HG02840 (cell line): Measurements from ENCODE around the gene ZNF217.
"Not testable (repeated sequence)": the region's sequence is repeated elsewhere in the genome, so short reads cannot be mapped to it uniquely, and the experiment has no call there.

Source experiments
- ATAC-seq: cut with Tn5 transposase; IDR thresholded peaks from one replicate; pipeline ENCODE4 v1.9.1; 2021; ENCODE audit warnings: mild to moderate bottlenecking, moderate library complexity, moderate number of reproducible peaks; ENCODE audit not compliant: unreplicated experiment, low FRiP score

ZNF217 gene

DNA sequence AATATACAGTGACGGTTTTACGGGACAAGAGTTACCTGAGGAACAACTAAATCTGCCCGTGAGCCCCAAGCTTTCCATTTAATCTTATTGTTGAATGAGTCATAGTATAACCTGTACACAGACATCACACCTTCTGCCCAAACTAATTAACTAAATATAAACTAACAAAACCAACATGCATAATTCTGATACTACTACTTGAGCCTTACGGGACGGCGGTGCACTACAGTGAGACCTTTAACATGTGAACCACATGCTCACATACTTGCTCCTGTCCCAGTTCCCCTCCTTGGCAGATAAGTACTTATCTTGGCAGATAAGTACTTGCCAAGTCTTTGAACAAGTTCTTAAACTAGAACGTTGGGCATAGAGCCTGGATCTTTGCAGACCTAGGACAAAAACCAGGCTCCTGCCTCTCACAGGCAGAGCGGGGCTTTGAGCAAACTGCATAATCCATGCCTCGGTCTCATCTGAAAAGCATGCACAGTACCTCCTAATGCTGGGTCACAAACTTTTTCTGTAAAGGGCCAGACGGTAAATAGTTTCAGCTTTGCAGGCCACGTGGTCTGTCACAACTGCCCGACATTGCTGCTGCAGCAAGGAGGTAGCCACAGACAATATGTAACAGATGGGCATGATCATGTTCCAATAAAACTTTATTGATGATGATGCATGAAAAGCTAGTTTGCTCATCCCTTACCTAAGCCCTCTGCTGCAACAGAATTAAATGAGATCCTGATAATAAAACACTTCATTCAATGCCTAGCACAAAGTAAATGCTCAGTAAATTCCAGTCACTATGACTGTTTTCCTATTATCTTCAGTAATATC lies 23.0 kb downstream of the ZNF217 start:
- no peak for ATAC-seq

DNA sequence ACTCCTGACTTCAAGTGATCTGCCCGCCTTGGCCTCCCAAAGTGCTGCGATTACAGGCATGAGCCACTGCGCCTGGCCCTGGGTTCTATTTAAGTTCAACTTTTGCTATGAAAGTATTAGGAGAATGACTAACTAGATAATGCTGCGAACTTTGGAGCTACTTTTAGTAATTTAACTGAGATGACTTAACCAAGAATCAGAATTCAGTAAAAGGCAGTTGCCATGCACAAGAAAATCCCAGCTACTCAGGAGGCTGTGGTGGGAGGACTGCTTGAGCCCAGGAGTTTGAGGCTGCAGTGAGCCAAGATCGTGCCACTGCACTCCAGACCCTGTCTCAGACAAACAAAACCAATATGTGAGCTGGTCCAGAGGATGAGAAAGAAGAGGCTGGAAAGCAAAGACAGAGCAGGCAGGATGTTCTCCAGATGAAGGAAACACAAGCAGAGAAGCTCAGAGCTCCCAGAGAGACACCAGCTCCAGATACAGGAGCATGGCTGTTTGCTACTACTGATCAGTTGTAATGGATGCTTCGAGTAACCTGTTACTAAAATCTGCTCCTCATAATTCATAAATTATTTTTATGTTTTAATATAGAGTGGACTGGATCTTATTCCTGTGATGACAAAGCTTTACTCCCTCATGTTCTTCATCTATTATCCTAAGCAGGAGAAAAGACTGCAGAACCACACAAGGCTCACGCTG lies 23.9 kb downstream of the ZNF217 start:
- ATAC-seq: no peak

DNA sequence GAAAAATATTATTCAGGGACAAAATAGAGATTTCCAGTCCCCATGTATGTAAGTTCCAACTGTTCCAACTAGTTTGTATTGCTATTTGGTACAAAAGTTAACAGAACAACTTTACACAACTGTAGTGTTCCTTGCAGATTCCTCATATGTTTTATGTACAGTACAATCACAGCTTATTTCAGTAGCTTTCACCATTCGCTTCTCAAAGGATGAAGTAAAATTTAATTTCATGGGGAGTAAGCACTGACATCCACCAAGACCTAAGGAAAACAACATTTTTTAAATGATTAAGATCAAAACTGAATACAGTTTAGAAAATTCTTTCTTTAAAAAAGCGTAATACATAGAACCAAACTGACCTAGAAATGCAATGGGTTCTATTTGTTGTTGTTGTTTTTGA lies 24.6 kb downstream of the ZNF217 start:
- no peak for ATAC-seq

DNA sequence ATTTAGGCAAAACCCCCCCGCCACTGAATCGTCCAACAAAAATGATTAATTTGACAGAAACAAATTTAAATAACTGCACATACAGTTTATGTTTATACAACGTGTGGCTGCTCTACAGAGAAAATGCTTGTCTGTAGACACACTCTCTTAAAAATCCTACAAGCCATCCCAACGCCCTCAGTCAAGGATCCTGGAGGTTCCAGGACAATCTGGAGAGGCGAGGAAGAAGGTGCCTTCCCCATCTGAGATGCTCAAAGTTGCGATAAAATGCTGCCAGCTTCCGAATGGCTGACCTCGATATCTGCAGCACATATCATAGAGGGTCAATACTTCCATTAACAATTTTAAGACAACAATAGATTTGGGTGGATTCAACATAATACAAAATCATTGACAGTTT lies 25.3 kb downstream of the ZNF217 start:
- ATAC-seq: no peak

DNA sequence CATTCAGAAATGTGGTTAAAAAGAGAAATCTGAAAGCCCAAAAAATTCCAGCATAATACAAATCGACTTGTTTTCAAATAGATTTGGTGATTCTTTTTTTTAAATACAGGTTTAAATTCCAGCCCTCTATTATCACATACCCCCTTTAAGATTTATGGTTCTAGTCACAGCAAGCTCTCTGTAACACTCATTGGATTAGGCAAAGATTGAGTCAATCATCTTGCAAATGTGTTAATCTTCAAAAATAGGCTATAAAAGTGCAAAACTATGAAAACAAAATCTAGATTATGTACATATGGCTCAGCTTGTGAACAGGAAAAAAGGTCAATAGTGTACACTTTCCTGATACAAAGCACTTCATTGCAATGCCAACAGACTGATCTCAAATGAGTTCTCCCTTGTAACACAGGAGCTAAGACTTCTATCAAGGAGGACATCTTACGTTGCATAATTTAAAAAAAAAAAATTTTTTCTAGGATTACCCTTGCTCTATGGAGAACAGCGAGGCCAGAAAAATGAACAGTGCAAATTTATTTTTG lies 26.2 kb downstream of the ZNF217 start:
- ATAC-seq: no peak

DNA sequence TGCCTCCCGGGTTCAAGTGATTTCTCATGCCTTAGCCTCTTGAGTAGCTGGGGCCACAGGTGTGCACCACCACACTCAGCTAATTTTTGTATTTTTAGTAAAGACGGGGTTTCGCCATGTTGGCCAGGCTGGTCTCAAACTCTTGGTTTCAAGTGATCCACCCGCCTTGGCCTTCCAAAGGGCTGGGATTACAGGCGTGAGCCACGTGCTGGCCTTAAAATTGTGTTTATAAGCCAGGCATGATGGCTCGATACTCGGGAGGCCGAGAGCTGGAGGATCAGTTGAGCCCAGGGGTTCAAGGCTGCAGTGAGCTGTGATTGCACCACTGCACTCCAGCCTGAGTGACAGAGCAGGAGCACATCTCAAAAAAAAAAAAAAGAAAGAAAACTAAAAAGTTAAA lies 27.0 kb downstream of the ZNF217 start:
- ATAC-seq: not testable (repeated sequence)

DNA sequence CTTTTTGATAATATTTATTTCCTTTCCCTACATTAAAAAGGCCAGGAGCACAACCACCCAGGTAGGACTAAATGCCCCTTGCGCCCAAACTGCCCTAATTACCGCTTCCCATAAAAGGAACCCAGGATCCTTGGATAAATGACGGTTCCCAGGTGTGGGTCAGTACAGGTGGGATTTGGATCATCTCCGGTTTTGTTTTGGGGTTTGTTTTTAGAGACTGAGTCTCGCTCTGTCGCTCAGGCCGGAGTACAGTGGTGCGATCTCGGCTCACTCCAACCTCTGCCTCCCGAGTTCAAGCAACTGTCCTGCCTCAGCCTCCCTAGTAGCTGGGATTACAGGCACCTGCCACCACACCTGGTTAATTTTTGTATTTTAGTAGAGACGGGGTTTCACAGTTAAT lies 28.4 kb downstream of the ZNF217 start:
- no peak for ATAC-seq

DNA sequence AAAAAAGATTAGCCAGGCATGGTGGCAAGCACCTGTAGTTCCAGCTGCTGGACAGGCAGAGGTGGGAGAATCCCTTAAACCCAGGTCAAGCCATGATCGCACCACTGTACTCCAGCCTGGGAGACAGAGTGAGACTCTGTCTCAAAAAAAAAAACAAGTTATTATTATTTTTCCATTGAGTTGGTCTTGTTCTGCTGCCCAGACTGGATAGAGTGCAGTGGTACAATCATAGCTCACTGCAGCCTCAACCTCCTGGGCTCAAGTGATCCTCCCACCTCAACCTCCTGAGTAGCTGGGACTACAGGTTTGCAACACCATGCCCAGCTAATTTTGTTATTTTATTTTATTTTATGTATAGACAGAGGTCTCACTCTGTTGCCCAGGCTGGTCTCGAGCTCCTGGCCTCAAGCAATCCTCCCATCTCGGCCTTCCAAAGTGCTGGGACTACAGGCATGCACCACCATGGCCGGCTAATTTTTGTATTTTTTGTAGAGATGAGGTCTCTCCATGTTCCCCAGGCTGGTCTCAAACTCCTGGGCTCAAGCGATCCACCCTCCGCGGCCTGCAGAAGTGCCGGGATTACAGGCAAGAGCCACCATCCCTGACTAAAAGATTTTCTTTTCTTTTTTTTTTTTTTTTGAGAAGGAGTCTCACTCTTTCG lies 31.4 kb downstream of the ZNF217 start:
- ATAC-seq: not testable (repeated sequence)

DNA sequence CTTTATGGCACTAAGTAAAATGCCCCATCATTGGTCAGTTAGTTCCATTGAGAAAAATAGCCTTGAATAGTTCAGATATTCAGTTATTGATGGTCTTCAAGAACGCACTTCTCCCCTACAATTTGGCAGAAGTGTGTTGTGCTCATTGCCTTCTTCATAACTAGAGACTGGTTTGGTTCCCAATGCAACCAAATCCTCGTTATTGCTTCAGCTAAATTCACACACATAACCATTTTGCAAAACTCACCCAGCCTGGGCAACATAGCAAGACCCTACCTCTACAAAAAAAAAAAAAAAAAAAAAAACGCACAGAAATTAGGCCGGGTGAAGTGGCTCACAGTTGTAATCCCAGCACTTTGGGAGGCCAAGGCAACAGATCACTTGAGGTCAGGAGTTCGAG lies 32.1 kb downstream of the ZNF217 start:
- ATAC-seq: no peak

DNA sequence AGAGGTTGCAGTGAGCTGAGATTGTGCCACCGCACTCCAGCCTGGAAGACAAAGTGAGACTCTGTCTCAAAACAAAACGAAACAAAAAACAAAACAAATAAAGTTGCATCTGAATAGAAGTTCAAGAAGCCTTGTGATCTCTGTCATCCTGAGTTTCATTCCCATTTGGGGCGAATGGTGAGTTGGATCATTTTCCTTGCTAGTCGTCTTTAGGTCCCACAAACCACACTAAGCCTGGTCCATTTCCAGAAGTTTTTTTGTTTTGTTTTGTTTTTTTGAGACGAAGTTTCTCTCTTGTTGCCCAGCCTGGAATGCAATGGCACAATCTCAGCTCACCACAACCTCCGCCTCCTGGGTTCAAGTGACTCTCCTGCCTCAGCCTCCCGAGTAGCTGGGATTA lies 33.8 kb downstream of the ZNF217 start:
- no peak for ATAC-seq

DNA sequence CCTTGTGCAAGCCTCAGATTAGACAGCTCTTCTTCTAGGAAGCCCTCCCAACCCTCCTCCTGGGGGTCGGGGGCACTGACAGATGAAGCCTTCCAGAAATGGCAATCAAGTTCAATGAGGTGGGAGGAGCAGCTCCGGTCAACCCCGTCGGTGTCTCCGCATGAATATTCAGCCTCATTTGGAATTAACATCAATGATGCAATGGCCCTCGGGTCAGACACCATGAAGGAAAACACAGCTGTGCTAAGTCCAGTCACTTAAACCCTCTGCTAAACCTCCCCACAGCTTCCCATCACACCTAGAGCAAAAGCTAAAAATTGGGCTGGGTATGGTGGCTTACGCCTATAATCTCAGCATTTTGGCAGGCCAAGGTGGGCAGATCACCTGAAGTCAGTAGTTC lies 36.5 kb downstream of the ZNF217 start:
- no peak for ATAC-seq

DNA sequence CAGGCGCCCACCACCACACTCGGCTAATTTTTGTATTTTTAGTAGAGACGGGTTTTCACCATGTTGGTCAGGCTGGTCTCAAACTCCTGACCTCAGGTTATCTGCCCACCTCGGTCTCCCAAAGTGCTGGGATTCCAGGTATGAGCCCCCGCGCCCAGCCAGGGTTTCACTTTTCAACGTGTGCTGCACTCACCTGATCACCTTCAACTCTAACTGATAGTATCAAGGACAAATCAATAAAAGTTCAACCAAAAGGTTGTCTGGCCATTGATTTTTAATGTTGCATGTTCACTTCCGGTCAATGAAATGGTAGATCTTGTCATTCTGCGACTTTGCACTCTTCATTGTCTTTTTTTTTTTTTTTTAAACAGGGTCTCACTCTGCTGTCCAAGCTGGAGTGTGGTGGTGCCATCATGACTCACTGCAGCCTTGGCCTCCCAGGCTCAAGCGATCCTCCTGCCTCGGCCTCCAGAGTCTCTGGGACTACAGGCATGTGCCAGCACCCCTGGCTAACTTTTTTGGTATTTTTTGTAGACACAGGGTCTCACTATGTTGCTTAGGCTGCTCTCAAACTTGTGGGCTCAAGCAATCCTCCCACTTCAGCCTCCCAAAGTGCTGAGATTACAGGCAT lies 37.3 kb downstream of the ZNF217 start:
- ATAC-seq: no peak

DNA sequence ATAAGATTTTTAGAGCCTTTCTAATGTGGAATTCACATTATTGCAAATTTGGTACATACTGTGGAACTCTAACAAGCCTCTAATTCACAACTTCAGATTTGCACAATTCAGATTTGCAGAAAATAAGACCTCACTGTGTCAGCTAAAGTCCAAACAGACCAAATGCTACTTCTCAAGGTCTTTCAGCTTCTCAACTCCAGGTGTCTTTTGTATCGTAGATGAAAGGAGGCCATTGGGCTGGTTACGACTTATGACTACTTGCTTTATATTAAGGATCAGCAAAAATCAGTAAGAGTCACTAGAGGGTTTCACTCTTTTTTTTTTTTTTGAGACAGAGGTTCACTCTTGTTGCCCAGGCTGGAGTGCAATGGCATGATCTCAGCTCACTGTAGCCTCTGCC lies 37.8 kb downstream of the ZNF217 start:
- ATAC-seq: no peak

DNA sequence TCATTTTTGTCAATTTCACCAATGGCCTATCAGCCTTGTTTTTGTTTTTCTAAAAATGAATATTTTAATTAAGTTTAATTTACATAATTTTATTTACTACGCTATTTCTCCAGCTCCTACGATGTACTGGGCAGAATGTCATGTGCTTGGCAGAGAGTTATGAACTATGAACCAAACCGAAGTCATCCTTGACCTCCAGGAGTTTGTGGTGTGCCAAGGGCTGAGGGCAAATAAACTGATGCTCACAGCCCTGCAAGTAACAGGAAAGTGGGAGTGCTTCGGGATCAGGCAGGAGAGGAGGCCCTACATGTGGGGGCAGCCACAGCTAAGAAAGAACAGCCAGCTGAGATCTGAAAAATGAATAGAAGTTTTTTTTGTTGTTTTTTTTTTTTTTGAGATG lies 38.6 kb downstream of the ZNF217 start:
- no peak for ATAC-seq

DNA sequence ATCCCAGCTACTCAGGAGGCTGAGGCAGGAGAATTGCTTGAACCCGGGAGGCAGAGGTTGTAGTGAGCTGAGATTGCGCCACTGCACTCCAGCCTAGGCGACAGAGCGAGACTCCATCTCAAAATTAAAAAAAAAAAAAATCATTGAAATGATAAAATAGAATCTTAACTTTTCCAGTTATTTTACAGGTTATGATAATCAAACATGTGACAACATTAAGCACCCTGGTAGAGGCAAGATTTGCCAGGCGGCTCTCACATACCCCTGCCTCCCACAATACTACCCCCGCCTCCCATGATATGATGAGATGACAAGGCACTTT lies 41.1 kb downstream of the ZNF217 start:
- ATAC-seq: not testable (repeated sequence)

DNA sequence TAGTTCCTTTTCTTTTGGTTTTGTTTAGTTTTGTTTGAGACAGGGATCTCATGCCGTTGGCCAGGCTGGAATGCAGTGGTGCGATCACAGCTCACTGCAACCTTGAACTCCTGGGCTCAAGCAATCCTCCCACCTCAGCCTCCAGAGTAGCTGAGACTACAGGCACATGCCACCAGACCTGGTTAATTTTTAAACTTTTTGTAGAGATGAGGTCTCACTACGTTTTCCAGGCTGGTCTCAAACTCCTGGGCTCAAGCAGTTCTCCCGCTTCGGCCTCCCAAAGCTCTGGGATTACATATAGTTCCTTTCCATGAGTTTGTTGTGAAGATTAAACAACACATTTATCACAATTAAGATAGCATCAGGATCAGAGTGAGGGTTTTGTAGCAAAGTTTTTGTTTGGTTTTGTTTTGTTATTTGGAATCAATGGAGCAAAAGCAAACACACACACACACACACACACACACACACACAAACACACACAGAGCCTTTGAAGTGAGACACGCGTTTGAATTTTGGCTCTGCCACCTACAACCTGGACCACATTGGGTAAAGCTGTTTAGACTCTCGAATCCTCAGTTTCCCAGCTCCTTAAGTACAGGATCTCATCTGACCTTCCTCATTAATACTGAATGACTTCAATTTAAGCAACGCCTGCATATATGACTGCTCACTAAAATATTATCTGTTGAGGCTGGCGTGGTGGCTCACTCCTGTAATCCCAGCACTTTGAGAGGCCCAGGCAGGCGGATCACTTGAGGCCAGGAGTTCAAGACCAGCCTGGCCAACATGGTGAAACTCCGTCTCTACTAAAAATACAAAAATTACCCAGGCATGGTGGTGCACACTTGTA lies 41.7 kb downstream of the ZNF217 start:
- ATAC-seq: not testable (repeated sequence)

DNA sequence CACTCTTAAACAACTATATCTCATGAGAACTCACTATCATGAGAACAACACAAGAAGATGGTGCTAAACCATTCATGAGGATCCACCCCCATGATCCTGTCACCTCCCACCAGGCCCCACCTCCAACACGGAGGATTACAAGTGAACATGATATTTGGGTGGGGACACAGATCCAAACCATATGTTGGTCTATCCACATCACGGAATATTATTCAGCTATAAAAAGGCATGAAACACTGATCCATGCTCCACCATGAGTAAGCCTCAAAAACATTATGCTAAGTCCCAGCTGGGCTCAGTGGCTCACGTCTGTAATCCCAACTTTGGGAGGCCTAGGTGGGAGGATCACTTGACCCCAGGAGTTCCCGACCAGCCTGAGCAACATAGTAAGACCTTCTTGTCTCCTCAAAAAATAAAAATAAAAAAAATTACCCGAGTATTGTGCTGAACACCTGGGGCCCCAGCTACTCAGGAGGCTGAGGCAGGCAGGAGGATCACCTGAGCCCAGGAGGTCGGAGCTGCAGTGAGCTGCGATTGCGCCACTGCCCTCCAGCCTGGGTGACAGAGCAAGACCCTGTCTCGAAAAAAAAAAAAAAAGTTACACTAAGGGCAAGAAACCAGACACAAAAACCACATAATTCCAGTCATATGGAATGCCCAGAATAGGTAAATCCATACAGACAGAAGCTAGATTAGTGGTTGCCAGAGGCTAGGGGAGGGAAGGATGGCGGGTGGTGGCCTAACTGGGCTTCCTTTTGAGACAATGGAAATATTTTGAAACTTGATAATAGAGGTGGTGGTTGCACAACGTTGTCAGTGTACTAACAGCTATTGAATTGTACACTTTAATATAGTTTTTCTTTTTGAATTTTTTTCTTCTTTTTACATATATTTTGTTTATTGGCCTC lies 43.1 kb downstream of the ZNF217 start:
- ATAC-seq: no peak

DNA sequence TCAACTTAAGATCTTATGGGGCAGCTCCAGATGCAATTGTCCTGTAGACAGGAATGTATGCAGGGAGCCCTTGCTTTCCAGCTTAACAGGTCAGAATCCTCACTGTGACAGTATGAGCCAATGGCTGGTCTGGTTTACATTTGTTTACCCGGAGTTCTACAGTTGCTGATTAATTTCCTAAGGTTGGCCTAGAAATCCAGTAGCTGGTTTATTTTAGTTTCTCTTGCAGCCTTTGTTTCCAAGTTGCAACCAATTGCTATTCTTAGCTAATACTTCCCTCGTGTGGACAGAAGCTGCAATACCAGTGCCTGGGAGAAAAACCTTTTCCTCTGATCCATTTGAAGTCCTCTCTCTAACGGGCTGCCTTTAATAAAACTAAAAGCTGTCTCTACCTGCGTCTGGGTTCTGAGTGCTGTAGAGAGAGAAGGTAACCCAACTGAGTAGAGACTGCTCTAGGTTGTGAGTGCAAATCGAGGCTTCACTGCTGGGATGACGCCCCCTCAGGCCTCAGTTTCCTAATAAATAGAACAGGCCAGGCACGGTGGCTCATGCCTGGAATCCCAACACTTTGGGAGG lies 45.9 kb downstream of the ZNF217 start:
- ATAC-seq: no peak

DNA sequence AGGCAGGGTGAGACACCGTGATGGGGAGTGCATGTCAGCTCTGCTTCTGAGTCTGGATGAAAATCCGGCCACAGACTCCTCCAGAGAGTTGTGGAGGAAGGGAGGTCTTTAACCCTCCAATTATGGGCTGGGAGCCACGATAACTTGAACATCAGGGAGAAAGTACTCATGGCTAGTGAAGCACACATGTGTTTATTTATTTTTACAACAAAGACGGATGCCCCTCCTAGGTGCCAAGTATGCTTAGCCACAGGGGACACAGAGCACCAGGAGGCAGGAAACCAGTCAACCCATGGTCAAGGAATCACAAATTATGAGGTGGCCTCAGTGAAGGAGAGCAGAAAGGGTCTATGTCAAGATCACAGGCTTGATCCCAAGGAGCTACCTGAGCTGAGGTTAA lies 54.1 kb downstream of the ZNF217 start:
- ATAC-seq: no peak
